ENCODE results near the gene SRPRB.

The SRPRB gene

GRCh38 chr3:133828576-133829309, 23.1 kb downstream of the SRPRB start:
- no peaks in the 10 kb centered on the region for H3K36me3 ChIP-seq (ENCODE audit: control insufficient read depth, insufficient read depth, low read length)
- H3K4me1 ChIP-seq = no peaks in the 10 kb centered on the region
- H3K9me3 ChIP-seq (ENCODE audit: control insufficient read depth, low read length) = no peaks in the 10 kb centered on the region
- no peak overlapping the region for H3K27ac ChIP-seq
- no peak for TF ChIP-seq CTCF (IDR thresholded peaks at IDR 0.05)
- H2AFZ ChIP-seq = no peak overlapping the region
- H3K79me2 ChIP-seq = no peaks in the 10 kb centered on the region
- H3K4me2 ChIP-seq (ENCODE audit: low read length) = no peak overlapping the region
- no peak overlapping the region for H3K4me3 ChIP-seq (ENCODE audit: low read depth, low read length)
- no peak overlapping the region for H3K9ac ChIP-seq
- no peaks in the 10 kb centered on the region for H3K27me3 ChIP-seq (ENCODE audit: control insufficient read depth, insufficient read depth, low read length)

DNA sequence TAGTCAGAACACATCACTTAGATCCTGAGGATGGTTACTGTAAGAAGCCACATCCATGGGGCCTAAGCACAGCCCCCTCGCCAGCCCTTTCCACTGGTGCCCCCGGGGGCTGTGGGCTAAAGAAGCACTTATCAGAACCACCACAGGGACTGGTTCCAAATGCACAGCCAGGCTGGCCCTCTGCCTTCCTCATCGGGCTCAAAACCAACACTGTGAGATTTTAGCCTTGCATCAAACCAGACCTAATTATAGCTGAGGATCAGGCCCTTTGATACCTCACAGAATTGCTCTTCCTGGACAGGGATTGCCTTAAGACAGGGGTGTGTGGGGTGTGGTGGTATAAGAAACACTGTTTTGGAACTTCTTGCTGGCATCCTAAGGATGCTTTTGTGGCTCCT, 23.7 kb downstream of the SRPRB start:
- H3K4me1 ChIP-seq = no peaks in the 10 kb centered on the region
- no peak overlapping the region for H3K4me2 ChIP-seq (ENCODE audit: low read length)
- TF ChIP-seq CTCF (IDR thresholded peaks at IDR 0.05) = no peak
- H2AFZ ChIP-seq = no peak overlapping the region
- no peaks in the 10 kb centered on the region for H3K36me3 ChIP-seq (ENCODE audit: control insufficient read depth, insufficient read depth, low read length)
- no peak overlapping the region for H3K27ac ChIP-seq
- H3K27me3 ChIP-seq (ENCODE audit: control insufficient read depth, insufficient read depth, low read length) = no peaks in the 10 kb centered on the region
- H3K9ac ChIP-seq = no peak overlapping the region
- H3K9me3 ChIP-seq (ENCODE audit: control insufficient read depth, low read length) = no peaks in the 10 kb centered on the region
- no peak overlapping the region for H3K4me3 ChIP-seq (ENCODE audit: low read depth, low read length)
- no peaks in the 10 kb centered on the region for H3K79me2 ChIP-seq

DNA sequence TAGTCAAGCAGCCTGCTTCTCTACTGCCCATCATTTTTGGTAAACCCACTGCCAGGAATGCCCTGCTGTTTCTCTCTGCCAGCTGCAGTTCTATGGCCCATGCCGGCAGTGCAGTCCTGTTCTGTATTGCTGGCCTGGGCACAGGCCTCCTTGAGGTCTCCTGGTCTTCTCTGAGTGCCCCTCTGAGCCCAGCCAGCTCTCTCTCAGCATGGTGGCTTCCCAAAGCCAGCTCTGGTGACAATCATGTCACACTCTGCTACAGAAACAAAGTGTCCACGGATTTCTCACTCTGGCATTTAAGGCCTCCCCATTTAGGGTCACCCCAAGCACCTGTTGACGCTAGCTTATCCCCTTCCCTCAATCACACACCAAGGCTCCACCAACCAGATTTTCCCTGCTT, 24.5 kb downstream of the SRPRB start:
- H2AFZ ChIP-seq = no peak overlapping the region
- no peaks in the 10 kb centered on the region for H3K4me1 ChIP-seq
- no peaks in the 10 kb centered on the region for H3K79me2 ChIP-seq
- no peak overlapping the region for H3K27ac ChIP-seq
- H3K9me3 ChIP-seq (ENCODE audit: control insufficient read depth, low read length) = no peaks in the 10 kb centered on the region
- H3K4me2 ChIP-seq (ENCODE audit: low read length) = no peak overlapping the region
- TF ChIP-seq CTCF (IDR thresholded peaks at IDR 0.05) = no peak
- H3K4me3 ChIP-seq (ENCODE audit: low read depth, low read length) = no peak overlapping the region
- no peaks in the 10 kb centered on the region for H3K27me3 ChIP-seq (ENCODE audit: control insufficient read depth, insufficient read depth, low read length)
- H3K9ac ChIP-seq = no peak overlapping the region
- H3K36me3 ChIP-seq (ENCODE audit: control insufficient read depth, insufficient read depth, low read length) = no peaks in the 10 kb centered on the region

DNA sequence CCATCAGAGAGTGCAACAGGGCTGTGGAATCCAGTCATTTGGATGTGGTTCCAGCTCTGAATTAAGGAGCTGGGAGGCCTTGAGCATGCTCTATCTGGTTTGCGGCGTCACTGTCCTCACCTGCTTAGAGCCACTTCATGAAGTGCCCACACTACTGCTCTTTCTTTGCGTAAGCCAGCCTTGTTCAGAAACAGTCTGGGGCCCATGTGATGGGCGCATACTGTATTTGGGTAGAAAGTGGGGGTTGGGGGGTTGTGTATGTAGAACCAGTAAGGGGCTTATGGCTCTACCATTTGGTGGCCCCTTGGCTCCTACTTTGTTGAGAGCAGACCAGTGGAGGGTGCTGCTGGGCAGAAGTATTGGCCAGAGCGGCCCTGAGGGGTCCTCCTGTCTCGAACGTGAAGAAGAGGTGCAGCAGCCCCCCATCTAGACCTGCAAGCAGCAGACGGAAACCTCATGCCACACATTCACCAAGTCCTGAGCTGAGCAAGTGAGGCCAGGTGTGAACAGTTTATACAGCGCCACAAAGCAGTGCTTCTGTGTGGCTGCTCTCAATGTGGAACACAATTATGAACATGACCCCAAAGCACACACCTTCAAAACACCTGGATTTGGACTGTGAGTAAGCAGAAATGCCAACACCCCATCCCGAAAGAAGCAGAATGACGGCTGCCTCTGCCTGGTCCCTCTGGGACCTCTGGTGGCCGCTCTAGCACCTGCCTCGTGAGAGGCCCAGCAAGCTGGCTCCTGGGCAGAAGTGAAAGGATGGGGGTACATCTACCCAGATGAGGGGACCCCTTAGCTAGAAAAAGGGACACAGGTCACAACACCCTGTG, 26.6 kb downstream of the SRPRB start:
- Histone ChIP-seq H3K4me1 (no peaks in the 10 kb centered on the region), H2AFZ (no peak overlapping the region), H3K27me3 (ENCODE audit: control insufficient read depth, insufficient read depth, low read length) (no peaks in the 10 kb centered on the region), H3K27ac (no peak overlapping the region), H3K9me3 (ENCODE audit: control insufficient read depth, low read length) (no peaks in the 10 kb centered on the region), H3K4me2 (ENCODE audit: low read length) (no peak overlapping the region), H3K36me3 (ENCODE audit: control insufficient read depth, insufficient read depth, low read length) (no peaks in the 10 kb centered on the region), H3K4me3 (ENCODE audit: low read depth, low read length) (no peak overlapping the region), H3K9ac (no peak overlapping the region), H3K79me2 (no peaks in the 10 kb centered on the region)
- TF ChIP-seq CTCF (IDR thresholded peaks at IDR 0.05) = no peak
